GM12891 (cell line): ENCODE measurements around the gene C5orf58.

ENCODE experiments used
- POLR2A ChIP-seq: IDR thresholded peaks from 2 replicates; pipeline ENCODE4 v1.6.1; 2011; ENCODE audit warnings: low read depth, low read length, control low read depth
- POLR2AphosphoS5 ChIP-seq: IDR thresholded peaks from 2 replicates; pipeline ENCODE4 v1.6.1; 2011; ENCODE audit warnings: low read depth, low read length, control low read depth
- POU2F2 ChIP-seq: IDR thresholded peaks from 2 replicates; pipeline ENCODE4 v1.6.1; 2011; ENCODE audit warnings: low read depth, mild to moderate bottlenecking, control low read depth, low read length, moderate library complexity
- SPI1 ChIP-seq: IDR thresholded peaks from 2 replicates; pipeline ENCODE4 v1.6.1; 2011; ENCODE audit warnings: low read depth, low read length, control low read depth
- TAF1 ChIP-seq: IDR thresholded peaks from 2 replicates; pipeline ENCODE4 v1.6.1; 2011; ENCODE audit warnings: low read depth, low read length, control low read depth

GRCh38 chr5:170195961-170196360, 36.8 kb upstream of the C5orf58 start:
- TF ChIP-seq POLR2AphosphoS5 = no peak
- TF ChIP-seq POLR2A = no peak
- no peak for TF ChIP-seq POU2F2
- TF ChIP-seq TAF1 = no peak
- no peak for TF ChIP-seq SPI1
